HL-60 (cell line): ENCODE results near the gene SERINC1.

Experiments used
- CTCF ChIP-seq: IDR thresholded peaks from one replicate; pipeline ENCODE4 v1.5.1; 2011; ENCODE audit warnings: low read length, control low read depth, inconsistent platforms; ENCODE audit not compliant: insufficient read depth
- GABPA ChIP-seq: IDR thresholded peaks from 2 replicates; pipeline ENCODE4 v1.6.1; 2012; ENCODE audit warnings: low read depth
- POLR2AphosphoS5 ChIP-seq: IDR thresholded peaks from 2 replicates; pipeline ENCODE4 v1.6.1; 2012; ENCODE audit warnings: low read depth
- SPI1 ChIP-seq: IDR thresholded peaks from 2 replicates; pipeline ENCODE4 v1.6.1; 2012; ENCODE audit warnings: low read depth, mild to moderate bottlenecking, borderline replicate concordance
- TF ChIP-seq, protein P1 (sequence below): IDR thresholded peaks from 2 replicates; pipeline ENCODE4 v1.6.1; 2012; ENCODE audit warnings: low read depth; ENCODE audit not compliant: insufficient replicate concordance

DNA sequence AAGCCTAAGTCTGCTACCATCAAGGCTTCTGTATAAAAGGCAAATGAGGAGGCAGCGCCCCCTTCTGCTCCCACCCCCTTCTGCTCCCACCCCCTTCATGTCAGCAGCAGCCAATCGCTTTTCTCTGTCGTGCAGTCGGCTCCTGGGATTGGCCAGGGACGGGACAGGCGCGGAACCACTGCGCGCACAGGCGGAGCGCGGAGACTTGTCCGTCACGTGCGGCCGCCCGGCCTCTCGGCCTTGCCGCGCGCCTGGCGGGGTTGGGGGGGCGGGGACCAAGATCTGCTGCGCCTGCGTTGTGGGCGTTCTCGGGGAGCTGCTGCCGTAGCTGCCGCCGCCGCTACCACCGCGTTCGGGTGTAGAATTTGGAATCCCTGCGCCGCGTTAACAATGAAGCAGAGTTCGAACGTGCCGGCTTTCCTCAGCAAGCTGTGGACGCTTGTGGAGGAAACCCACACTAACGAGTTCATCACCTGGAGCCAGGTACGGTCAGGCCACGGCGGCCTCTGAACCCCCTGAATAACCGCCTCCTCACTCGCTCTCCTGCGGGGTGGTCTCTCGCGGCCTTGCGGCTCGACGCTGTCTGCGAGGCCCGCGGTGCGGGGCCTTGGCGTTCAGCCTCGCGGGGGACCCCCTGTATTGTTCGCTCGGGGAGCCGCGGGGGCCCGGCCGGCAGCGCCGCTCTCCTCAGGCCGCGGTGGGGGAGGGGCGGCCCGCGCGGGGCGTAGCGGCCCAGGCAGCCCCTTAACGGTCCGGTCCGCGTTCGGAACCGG, 72.1 kb downstream of the SERINC1 start, which contains the start of gene HSF2:
- TF ChIP-seq POLR2AphosphoS5 = 0 out of 2 replicates have a peak, but pooled peaks have one; percentile 53
- no peak for TF ChIP-seq GABPA
- TF ChIP-seq CTCF = no peak
- TF ChIP-seq, protein P1, sequence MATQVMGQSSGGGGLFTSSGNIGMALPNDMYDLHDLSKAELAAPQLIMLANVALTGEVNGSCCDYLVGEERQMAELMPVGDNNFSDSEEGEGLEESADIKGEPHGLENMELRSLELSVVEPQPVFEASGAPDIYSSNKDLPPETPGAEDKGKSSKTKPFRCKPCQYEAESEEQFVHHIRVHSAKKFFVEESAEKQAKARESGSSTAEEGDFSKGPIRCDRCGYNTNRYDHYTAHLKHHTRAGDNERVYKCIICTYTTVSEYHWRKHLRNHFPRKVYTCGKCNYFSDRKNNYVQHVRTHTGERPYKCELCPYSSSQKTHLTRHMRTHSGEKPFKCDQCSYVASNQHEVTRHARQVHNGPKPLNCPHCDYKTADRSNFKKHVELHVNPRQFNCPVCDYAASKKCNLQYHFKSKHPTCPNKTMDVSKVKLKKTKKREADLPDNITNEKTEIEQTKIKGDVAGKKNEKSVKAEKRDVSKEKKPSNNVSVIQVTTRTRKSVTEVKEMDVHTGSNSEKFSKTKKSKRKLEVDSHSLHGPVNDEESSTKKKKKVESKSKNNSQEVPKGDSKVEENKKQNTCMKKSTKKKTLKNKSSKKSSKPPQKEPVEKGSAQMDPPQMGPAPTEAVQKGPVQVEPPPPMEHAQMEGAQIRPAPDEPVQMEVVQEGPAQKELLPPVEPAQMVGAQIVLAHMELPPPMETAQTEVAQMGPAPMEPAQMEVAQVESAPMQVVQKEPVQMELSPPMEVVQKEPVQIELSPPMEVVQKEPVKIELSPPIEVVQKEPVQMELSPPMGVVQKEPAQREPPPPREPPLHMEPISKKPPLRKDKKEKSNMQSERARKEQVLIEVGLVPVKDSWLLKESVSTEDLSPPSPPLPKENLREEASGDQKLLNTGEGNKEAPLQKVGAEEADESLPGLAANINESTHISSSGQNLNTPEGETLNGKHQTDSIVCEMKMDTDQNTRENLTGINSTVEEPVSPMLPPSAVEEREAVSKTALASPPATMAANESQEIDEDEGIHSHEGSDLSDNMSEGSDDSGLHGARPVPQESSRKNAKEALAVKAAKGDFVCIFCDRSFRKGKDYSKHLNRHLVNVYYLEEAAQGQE = no peak
- TF ChIP-seq SPI1 = no peak
